Fibroblast of villous mesenchyme (primary cell): Measurements from ENCODE around the gene FZD1. TPM values are rescaled to one million over a fixed set of nuclear protein-coding genes. Genes with fewer than 3 reads are reported as not detected.

ENCODE experiments used
- DNase-seq: peaks from one replicate; pipeline ENCODE4 v3.0.0-alpha.2; 2010; ENCODE audit warnings: low read depth
- H3K4me3 ChIP-seq: 2 replicates; pipeline ENCODE4 v1.5.1; 2011; ENCODE audit warnings: low read depth, mild to moderate bottlenecking, low read length
- total RNA-seq: library from RNA; depleted of rRNA; stranded (reverse); fragments of >200 nt; gene quantifications from 2 replicates; pipeline ENCODE4 v1.2.3, GENCODE V29; 2012
- TF ChIP-seq, protein P1 (sequence below): IDR thresholded peaks from 2 replicates; pipeline ENCODE4 v1.5.1; 2012; ENCODE audit warnings: low read depth, mild to moderate bottlenecking, low read length; ENCODE audit not compliant: insufficient read depth

Gene FZD1
- total RNA-seq, 1 donor = 5.2 TPM

DNA sequence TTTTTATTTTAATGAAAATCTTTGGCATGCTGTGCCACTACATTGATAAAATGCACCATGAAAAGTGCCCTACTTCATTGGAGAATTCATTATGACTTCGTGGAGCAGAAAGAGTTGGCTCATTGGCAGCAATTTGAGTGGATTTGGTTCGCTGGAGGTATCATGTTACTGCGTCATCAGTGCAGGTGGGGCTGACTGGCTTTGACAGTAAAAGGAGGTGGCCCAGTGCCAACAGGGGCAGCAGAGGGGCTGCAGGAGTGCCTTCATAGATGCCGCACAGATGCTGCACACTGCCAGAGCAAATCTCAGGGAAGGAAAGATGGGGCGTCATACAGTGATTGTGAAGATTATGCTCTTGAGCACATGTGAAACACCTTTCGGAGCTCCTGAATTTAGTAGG lies 22.2 kb downstream of the FZD1 start:
- TF ChIP-seq, protein P1, sequence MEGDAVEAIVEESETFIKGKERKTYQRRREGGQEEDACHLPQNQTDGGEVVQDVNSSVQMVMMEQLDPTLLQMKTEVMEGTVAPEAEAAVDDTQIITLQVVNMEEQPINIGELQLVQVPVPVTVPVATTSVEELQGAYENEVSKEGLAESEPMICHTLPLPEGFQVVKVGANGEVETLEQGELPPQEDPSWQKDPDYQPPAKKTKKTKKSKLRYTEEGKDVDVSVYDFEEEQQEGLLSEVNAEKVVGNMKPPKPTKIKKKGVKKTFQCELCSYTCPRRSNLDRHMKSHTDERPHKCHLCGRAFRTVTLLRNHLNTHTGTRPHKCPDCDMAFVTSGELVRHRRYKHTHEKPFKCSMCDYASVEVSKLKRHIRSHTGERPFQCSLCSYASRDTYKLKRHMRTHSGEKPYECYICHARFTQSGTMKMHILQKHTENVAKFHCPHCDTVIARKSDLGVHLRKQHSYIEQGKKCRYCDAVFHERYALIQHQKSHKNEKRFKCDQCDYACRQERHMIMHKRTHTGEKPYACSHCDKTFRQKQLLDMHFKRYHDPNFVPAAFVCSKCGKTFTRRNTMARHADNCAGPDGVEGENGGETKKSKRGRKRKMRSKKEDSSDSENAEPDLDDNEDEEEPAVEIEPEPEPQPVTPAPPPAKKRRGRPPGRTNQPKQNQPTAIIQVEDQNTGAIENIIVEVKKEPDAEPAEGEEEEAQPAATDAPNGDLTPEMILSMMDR = no peak
- DNase-seq = no peak
- no peak overlapping the region for H3K4me3 ChIP-seq

DNA sequence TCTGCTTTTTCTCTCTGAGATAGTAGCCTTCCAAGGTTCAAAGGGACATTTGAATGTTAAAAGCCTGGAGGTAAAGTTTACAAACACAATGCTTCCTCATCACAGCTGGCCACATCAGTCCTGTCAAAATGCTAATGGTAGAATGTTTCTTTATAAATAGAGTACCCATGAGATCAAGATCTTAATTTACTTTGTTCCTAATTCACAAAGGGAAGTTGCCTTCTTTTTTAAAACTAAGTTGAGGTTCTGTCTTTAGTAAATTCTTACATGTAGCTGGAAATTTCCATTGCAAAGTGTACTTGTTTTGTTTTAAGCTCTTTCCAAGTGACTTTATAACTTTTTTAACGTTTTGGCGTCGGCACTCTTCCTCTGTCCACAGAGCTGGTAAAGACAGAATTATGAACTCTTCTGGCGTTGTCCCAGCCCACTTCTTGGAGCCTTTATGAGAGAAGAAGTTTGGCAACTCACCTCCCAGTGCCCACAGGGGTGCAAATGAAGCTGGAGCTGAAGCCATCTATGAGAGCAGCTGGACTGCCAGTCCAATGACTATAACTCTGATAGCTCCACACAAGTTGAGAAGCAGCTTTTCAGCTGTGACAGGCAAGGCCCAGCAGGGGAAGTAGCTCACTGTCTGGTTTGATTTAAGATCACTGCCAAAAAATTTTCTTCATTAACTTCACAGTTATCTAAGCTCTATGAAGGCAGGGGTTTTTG lies 23.3 kb downstream of the FZD1 start:
- no peak overlapping the region for H3K4me3 ChIP-seq
- TF ChIP-seq, protein P1 = no peak
- DNase-seq = no peak

DNA sequence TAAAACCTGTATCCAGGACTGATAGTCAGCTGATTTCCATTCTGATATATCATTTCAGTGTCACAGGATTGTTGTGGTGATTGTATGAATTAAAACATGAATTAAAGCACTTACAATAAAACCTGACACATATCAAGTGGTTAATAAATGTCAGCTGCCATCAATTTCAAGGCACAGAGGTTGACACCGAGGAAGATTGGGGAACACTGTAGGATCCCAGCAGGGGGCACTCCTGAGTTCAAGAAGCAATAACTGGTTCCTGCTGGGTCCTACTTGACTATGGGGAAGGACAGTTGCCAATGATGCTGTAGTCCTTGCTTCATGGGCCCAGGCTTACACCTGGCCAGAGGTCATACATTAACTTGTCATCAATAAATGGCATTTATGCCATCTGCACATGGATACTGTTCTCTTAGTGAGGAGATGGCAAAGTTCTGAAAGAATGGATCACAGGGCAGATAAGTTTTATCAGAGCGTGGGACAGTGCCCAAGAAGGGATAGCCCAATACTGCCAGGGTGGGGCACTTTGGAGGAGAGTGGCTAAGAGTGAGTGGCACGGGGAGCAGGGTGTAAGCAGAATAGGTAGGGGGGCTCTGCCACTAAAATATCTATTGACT lies 24.1 kb downstream of the FZD1 start:
- TF ChIP-seq, protein P1 = peak; percentile 48
- no peak overlapping the region for H3K4me3 ChIP-seq
- no peak for DNase-seq

DNA sequence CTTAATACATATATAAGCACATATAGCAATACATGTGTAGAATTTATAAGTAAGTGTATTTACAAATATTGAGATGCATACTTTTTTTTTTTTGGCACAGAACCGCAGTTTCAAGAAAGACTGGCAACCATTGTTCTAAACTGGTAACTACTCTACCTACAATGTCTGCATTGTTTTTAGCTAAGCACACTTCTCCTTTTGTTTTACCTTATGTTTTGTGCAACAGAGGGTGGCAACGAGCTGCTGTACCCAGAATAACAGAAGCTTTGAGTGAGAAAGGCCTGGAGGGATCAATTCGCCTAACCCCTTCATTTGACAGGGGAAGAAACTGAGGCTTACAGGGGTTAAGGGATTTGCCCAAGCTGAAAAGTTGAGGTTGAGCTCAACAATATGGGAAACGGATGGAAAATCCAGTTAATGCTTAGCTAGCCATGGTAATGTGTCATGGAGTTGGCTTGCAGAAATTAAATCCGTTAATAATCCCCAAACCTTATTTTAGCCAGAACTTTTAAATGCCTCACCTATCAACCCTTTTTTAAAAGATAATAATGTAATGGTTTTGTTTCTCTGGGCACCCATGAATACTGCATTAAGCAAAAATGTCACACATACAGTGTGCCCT lies 25.5 kb downstream of the FZD1 start:
- DNase-seq = no peak
- TF ChIP-seq, protein P1 = no peak
- H3K4me3 ChIP-seq = no peak overlapping the region

DNA sequence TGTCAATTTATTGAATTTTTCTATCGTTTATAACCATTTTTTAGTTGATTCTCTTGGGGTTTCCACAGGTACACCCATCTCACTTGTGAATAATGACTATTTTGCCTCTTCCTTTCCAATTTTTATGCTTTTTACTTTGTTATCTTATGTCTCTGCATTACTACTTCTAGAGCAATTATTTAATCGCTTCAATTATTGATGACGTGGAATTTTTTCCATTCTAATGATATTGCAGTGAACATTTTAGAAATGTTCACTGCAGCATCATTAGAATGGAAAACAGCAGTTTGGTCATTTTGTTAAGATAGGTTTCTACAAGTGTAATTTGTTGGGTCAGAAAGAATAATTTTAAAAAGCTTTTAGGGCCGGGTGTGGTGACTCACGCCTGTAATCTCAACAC lies 27.1 kb downstream of the FZD1 start:
- no peak overlapping the region for H3K4me3 ChIP-seq
- DNase-seq = no peak
- TF ChIP-seq, protein P1 = no peak

DNA sequence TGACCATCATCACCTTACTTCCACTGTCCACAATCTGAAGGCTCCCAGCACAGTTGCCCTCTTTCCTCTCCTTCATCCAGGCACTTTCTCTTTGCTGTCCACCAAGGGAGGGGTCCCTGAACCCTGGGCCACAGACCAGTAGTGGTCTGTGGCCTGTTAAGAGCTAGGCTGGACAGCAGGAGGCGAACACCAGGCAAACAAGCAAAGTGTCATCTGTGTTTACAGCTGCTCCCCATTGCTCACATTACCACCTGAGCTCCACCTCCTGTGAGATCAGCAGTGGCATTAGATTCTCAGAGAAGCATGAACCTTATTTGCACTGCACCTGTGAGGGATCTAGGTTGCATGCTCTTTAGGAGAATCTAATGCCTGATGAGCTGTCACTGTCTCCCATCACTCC lies 27.7 kb downstream of the FZD1 start:
- TF ChIP-seq, protein P1 = no peak
- no peak overlapping the region for H3K4me3 ChIP-seq
- DNase-seq = no peak
